ENCODE data around the gene EP400.

Gene EP400

DNA sequence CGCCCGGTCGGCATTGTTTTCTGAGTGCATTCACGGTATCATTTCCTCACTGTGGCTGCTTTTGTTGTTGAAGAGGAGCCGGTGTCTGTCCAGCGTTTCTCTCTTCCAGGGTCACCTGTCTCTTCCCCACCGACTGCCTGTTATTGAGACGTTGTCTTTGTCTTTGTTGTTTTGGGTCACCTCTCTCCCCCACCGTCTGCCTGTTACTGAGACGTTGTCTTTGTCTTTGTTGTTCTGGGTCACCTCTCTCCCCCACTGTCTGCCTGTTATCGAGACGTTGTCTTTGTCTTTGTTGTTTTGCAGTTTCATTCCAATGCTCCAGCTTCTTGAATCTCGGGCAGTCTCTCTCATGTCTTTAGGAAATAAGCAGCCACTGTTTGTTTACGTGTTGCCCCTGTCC is 124.5 kb downstream of the EP400 start:
- DNase-seq (ENCODE audit: extremely low spot score), result no peak
- ChIA-PET POLR2A (no interaction called here), CTCF (interaction anchor here (0.6 kb wide), 1 partner anchor 238 kb away, joined by 3 read pairs; no protein-coding TSS in a partner anchor)
- no peak for TF ChIP-seq HDGF (IDR thresholded peaks at IDR 0.05; ENCODE audit: borderline replicate concordance)
- no peak for TF ChIP-seq L3MBTL2 (conservative IDR thresholded peaks at IDR 0.05)
- no peak for TF ChIP-seq FOXA1 (IDR thresholded peaks at IDR 0.05)
- TF ChIP-seq LEF1 (IDR thresholded peaks at IDR 0.05; ENCODE audit: borderline replicate concordance), result no peak
- TF ChIP-seq SUZ12 (IDR thresholded peaks at IDR 0.05), result no peak

DNA sequence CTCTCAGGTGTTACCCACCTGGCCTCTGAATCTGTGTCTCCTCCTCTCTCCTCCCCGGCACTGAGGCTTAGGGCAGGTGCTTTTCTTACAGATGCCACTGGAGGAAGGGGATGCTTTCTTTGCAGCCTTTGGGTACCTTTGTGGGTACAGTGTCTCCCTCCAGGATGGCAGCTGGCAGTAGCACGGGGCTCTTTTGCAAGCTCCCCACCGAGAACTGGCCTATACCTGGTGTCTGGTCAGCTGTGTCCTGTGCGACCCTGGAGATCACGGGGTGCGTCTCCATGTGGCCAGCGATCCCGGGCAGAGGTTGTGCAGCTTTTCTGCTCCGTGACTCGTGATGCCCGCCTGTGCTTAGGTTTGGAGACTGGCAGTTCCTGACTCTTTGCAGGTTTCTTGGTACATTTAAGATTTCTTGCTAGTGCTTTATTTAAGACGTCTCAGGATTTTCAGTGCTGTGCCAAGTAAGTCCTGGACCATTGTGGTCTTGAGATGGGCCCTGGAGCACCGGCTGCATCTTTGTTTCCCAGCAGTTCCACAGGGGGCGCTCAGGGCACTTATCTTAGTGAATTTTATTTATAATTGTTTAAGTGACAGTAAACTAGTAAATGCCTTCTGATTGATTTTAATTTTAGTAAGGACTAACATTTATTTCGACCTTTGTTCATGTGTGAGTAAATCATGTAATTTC is 125.4 kb downstream of the EP400 start:
- TF ChIP-seq FOXM1 (IDR thresholded peaks at IDR 0.05; ENCODE audit: borderline replicate concordance), result no peak
- no peak for DNase-seq (ENCODE audit: extremely low spot score)
- CTCF ChIA-PET, result no interaction called here
- POLR2A ChIA-PET, result no interaction called here

DNA sequence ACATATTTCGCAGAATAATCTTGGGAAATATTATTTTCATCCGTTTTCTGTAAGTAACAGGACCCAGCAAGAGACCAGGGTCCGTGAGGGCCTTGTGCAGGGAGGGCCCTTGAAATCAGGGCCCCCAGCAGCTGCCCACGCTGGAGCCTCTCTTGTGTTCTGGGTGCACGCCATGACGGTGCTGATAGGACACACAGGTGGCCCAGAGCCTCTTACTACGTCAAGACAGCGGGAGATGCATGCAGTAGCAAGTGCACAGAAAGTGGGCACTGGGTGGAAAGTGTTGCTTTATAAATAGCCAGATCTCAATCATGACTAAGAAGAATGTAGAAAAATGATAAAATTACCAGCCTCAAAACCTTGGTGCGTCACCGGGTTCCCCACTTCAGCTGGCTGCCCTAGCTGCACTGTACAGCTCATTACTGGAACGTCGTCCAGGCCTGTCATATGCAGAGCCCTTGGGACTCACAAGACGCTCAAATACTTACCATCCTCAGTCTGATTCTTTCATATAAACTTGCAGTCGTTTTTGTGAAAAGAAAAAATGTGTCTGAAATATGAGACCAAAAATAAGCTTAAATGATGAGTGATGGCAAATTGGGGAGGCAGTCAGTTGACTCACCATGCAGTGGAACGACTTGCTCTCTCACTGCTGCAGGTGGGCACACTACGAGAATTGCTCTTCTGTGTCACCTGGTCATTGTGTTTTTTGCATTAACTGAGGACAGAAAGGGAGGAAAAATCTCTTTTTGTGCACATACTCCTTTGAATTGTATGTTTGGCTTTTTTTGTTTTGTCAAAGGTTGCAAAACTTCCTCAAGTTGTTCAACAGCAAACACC is 126.2 kb downstream of the EP400 start:
- no peak for TF ChIP-seq ELF4 (IDR thresholded peaks at IDR 0.05)
- TF ChIP-seq HDGF (IDR thresholded peaks at IDR 0.05; ENCODE audit: borderline replicate concordance), result no peak
- no peak for TF ChIP-seq CTBP1 (IDR thresholded peaks at IDR 0.05; ENCODE audit: borderline replicate concordance)
- TF ChIP-seq TARDBP (IDR thresholded peaks at IDR 0.05), result no peak
- no peak for TF ChIP-seq SP1 (IDR thresholded peaks at IDR 0.05)
- no peak for TF ChIP-seq BHLHE40 (IDR thresholded peaks at IDR 0.05; ENCODE audit: borderline replicate concordance)
- no peak for TF ChIP-seq NFRKB (IDR thresholded peaks at IDR 0.05)
- ChIA-PET POLR2A (no interaction called here), CTCF (no interaction called here)
- DNase-seq (ENCODE audit: extremely low spot score), result no peak

- CTCF ChIA-PET, result no interaction called here
- TF ChIP-seq FOXA1 (IDR thresholded peaks at IDR 0.05) (no peak), PKNOX1 (IDR thresholded peaks at IDR 0.05) (no peak), CTBP1 (IDR thresholded peaks at IDR 0.05; ENCODE audit: borderline replicate concordance) (no peak), ELF4 (IDR thresholded peaks at IDR 0.05) (no peak), LEF1 (IDR thresholded peaks at IDR 0.05; ENCODE audit: borderline replicate concordance) (no peak), ARNT (IDR thresholded peaks at IDR 0.05) (no peak), HDGF (IDR thresholded peaks at IDR 0.05; ENCODE audit: borderline replicate concordance) (no peak), L3MBTL2 (conservative IDR thresholded peaks at IDR 0.05) (no peak), FOXM1 (IDR thresholded peaks at IDR 0.05; ENCODE audit: borderline replicate concordance) (no peak), BHLHE40 (IDR thresholded peaks at IDR 0.05; ENCODE audit: borderline replicate concordance) (no peak), NFRKB (IDR thresholded peaks at IDR 0.05) (no peak), SUZ12 (IDR thresholded peaks at IDR 0.05) (no peak), FOXK2 (IDR thresholded peaks at IDR 0.05) (no peak), SP1 (IDR thresholded peaks at IDR 0.05) (no peak), TARDBP (IDR thresholded peaks at IDR 0.05) (no peak), ZNF384 (IDR thresholded peaks at IDR 0.05) (no peak)
- POLR2A ChIA-PET, result no interaction called here
- DNase-seq (ENCODE audit: extremely low spot score), result no peak
These were observed 127.0 kb downstream of the EP400 start for GRCh38 chr12:132076711-132077110.

DNA sequence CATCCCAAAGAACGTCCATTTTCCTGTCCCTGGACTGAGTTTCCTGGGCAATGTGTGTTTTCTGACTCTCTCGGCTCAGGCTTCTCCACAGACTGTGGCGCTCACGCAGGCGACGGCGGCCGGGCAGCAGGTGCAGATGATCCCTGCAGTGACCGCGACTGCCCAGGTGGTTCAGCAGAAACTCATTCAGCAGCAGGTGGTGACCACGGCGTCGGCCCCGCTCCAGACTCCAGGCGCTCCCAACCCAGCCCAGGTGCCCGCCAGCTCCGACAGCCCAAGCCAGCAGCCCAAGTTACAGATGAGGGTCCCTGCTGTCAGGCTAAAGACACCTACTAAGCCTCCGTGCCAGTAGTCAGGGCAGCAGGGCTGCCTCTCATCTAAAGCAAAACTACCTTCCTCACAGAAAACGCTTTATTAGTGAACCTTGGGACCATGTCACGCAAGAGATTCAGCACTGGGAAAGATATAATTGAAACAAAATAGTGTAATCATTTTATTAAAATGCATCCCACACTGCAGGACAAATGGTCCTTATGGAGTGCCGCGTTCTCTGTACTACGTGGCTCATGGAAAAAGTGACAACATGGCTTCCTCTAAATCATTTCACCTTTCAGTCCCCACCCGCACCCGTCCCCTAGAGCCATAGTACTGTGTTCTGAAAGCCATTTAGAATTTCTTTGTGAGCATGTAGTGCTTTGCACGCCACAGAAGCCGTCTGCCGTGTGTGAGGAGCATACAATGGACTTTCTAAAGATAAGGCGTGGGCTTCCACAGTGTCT is 127.8 kb downstream of the EP400 start:
- no peak for DNase-seq (ENCODE audit: extremely low spot score)
- CTCF ChIA-PET, result no interaction called here
- TF ChIP-seq BHLHE40 (IDR thresholded peaks at IDR 0.05; ENCODE audit: borderline replicate concordance) (no peak), ZNF384 (IDR thresholded peaks at IDR 0.05) (no peak)
- POLR2A ChIA-PET, result no interaction called here

DNA sequence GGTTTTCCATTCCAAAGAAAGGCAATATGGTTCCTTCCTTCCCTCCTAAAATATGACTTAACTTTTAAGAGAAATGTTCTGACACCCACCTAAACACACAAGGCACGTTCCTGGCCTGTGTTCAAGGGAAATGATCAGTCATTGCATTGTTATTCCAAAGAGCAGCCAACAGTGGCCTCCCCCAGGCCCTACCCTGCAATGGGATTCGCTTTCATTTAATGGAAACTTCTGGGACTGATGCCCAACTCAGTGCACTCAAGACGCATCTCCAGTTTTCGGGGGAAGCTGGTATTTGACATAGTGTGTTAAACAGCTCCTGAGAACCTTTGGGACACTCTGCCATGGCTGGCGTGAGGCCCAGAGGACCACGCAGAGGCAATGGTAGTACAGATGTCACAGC is 128.4 kb downstream of the EP400 start:
- ChIA-PET CTCF (no interaction called here), POLR2A (no interaction called here)
- TF ChIP-seq L3MBTL2 (conservative IDR thresholded peaks at IDR 0.05) (no peak), FOXM1 (IDR thresholded peaks at IDR 0.05; ENCODE audit: borderline replicate concordance) (no peak), CTBP1 (IDR thresholded peaks at IDR 0.05; ENCODE audit: borderline replicate concordance) (no peak), FOXK2 (IDR thresholded peaks at IDR 0.05) (no peak), FOXA1 (IDR thresholded peaks at IDR 0.05) (no peak), ARNT (IDR thresholded peaks at IDR 0.05) (no peak), ELF4 (IDR thresholded peaks at IDR 0.05) (no peak), BHLHE40 (IDR thresholded peaks at IDR 0.05; ENCODE audit: borderline replicate concordance) (no peak), SP1 (IDR thresholded peaks at IDR 0.05) (no peak), TARDBP (IDR thresholded peaks at IDR 0.05) (no peak), SUZ12 (IDR thresholded peaks at IDR 0.05) (no peak), ZNF384 (IDR thresholded peaks at IDR 0.05) (no peak)
- no peak for DNase-seq (ENCODE audit: extremely low spot score)

GRCh38 chr12:132079200-132079599 is 129.5 kb downstream of the EP400 start:
- TF ChIP-seq FOXK2 (IDR thresholded peaks at IDR 0.05), result no peak
- no peak for TF ChIP-seq ZNF384 (IDR thresholded peaks at IDR 0.05)
- TF ChIP-seq L3MBTL2 (conservative IDR thresholded peaks at IDR 0.05), result no peak
- TF ChIP-seq HDGF (IDR thresholded peaks at IDR 0.05; ENCODE audit: borderline replicate concordance), result no peak
- TF ChIP-seq NFRKB (IDR thresholded peaks at IDR 0.05), result no peak
- TF ChIP-seq PKNOX1 (IDR thresholded peaks at IDR 0.05), result no peak
- no peak for TF ChIP-seq LEF1 (IDR thresholded peaks at IDR 0.05; ENCODE audit: borderline replicate concordance)
- no peak for TF ChIP-seq BHLHE40 (IDR thresholded peaks at IDR 0.05; ENCODE audit: borderline replicate concordance)
- no peak for TF ChIP-seq SP1 (IDR thresholded peaks at IDR 0.05)
- no peak for TF ChIP-seq FOXM1 (IDR thresholded peaks at IDR 0.05; ENCODE audit: borderline replicate concordance)
- TF ChIP-seq ARNT (IDR thresholded peaks at IDR 0.05), result no peak
- TF ChIP-seq FOXA1 (IDR thresholded peaks at IDR 0.05), result no peak
- no peak for TF ChIP-seq SUZ12 (IDR thresholded peaks at IDR 0.05)
- no peak for TF ChIP-seq CTBP1 (IDR thresholded peaks at IDR 0.05; ENCODE audit: borderline replicate concordance)
- TF ChIP-seq TARDBP (IDR thresholded peaks at IDR 0.05), result no peak
- ChIA-PET CTCF (no interaction called here), POLR2A (no interaction called here)
- DNase-seq (ENCODE audit: extremely low spot score), result no peak
